K562 (cell line): Measurements from ENCODE around the gene B3GALT4. TPM values are rescaled to one million over a fixed set of nuclear protein-coding genes. Genes with fewer than 3 reads are reported as not detected.

ENCODE experiments used
- ARHGAP35 ChIP-seq: fragments of 450-650 bp; IDR thresholded peaks from 2 replicates; pipeline ENCODE4 v1.6.1; 2018; ENCODE audit not compliant: partially characterized antibody
- ARID1B ChIP-seq: fragments of 450-650 bp; IDR thresholded peaks from 2 replicates; pipeline ENCODE4 v1.6.1; 2016; ENCODE audit warnings: antibody characterized with exemption, mild to moderate bottlenecking, inconsistent platforms
- ETS2 ChIP-seq: IDR thresholded peaks from 2 replicates; pipeline ENCODE4 v1.6.1; 2016; ENCODE audit warnings: borderline replicate concordance, missing genetic modification characterization, mild to moderate bottlenecking, moderate library complexity, missing compliant biosample characterization; ENCODE audit not compliant: poor library complexity, severe bottlenecking
- HEY1 ChIP-seq: fragments of 250-450 bp; sonication (Bioruptor Pico); IDR thresholded peaks from 2 replicates; pipeline ENCODE4 v1.5.0; 2020; ENCODE audit warnings: mild to moderate bottlenecking, moderate library complexity, borderline replicate concordance
- HMGN3 ChIP-seq: IDR thresholded peaks from 2 replicates; pipeline ENCODE4 v1.6.1; 2011; ENCODE audit warnings: borderline replicate concordance, low read depth, mild to moderate bottlenecking, mixed read lengths, low read length; ENCODE audit not compliant: insufficient read length; ENCODE audit errors: extremely low read depth
- KDM4B ChIP-seq, 2 experiments: fragments of 450-650 bp in 1 of 2; sonication (generic) in 1 of 2; IDR thresholded peaks; 2 replicates each; pipeline ENCODE4 v1.6.1; 2016 to 2017; ENCODE audit warnings: borderline replicate concordance in 2 of 2, antibody characterized with exemption in 1 of 2, low read depth in 1 of 2, mild to moderate bottlenecking in 1 of 2
- KDM5B ChIP-seq: fragments of 200-600 bp; sonication (generic); IDR thresholded peaks from 2 replicates; pipeline ENCODE4 v1.6.1; 2012; ENCODE audit warnings: low read depth, mild to moderate bottlenecking, moderate library complexity, low read length, control low read depth, inconsistent platforms; ENCODE audit not compliant: insufficient replicate concordance
- MECOM ChIP-seq: fragments of 250-450 bp; sonication (Bioruptor Pico); IDR thresholded peaks from 2 replicates; pipeline ENCODE4 v1.8.0; 2022; ENCODE audit warnings: inconsistent platforms
- MEF2D ChIP-seq: conservative IDR thresholded peaks from 2 replicates; pipeline ENCODE4 v1.6.1; 2016; ENCODE audit warnings: low read depth, missing genetic modification characterization, missing compliant biosample characterization
- NR2F6 ChIP-seq: fragments of 450-650 bp; formaldehyde crosslinking; IDR thresholded peaks from 2 replicates; pipeline ENCODE4 v1.4.0; 2020; ENCODE audit warnings: mild to moderate bottlenecking
- PHF20 ChIP-seq: fragments of 450-650 bp; IDR thresholded peaks from 2 replicates; pipeline ENCODE4 v1.6.1; 2018; ENCODE audit not compliant: partially characterized antibody
- POU5F1 ChIP-seq: fragments of 150-350 bp; IDR thresholded peaks from 2 replicates; pipeline ENCODE4 v1.6.1; 2014; ENCODE audit warnings: borderline replicate concordance, low read length, low read depth, mild to moderate bottlenecking; ENCODE audit not compliant: partially characterized antibody
- RHOXF2B ChIP-seq: fragments of 250-450 bp; sonication (Bioruptor Pico); conservative IDR thresholded peaks from 2 replicates; pipeline ENCODE4 v1.5.1; 2021
- SMAD1 ChIP-seq: fragments of 150-350 bp; IDR thresholded peaks from 2 replicates; pipeline ENCODE4 v1.6.1; 2014; ENCODE audit warnings: low read length, low read depth; ENCODE audit not compliant: partially characterized antibody
- TARDBP ChIP-seq: fragments of 450-650 bp; IDR thresholded peaks from 2 replicates; pipeline ENCODE4 v1.6.1; 2016
- ZNF184 ChIP-seq: sonication (generic); formaldehyde crosslinking; IDR thresholded peaks from 2 replicates; pipeline ENCODE4 v1.5.0; 2020; ENCODE audit warnings: missing genetic modification reagents
- ZNF197 ChIP-seq: fragments of 200-800 bp; sonication (Bioruptor generic); IDR thresholded peaks from 2 replicates; pipeline ENCODE4 v1.6.1; 2016; ENCODE audit warnings: low read depth, missing genetic modification characterization, missing compliant biosample characterization
- ZNF384 ChIP-seq: IDR thresholded peaks from 2 replicates; pipeline ENCODE4 v1.6.1; 2012; ENCODE audit warnings: low read depth, low read length, improper control_type of control experiment
- ZNF408 ChIP-seq: fragments of 250-450 bp; sonication (Bioruptor Pico); IDR thresholded peaks from 2 replicates; pipeline ENCODE4 v1.4.0; 2020; ENCODE audit warnings: low read depth, mild to moderate bottlenecking, moderate library complexity
- ZNF431 ChIP-seq: sonication (generic); formaldehyde crosslinking; IDR thresholded peaks from 2 replicates; pipeline ENCODE4 v1.8.0; 2022; ENCODE audit warnings: mild to moderate bottlenecking, missing genetic modification reagents
- ZNF76 ChIP-seq: fragments of 250-450 bp; sonication (Bioruptor Pico); IDR thresholded peaks from 2 replicates; pipeline ENCODE4 v1.4.0; 2020; ENCODE audit warnings: mild to moderate bottlenecking, moderate library complexity, borderline replicate concordance
- polyA plus RNA-seq, 8 experiments: library from polyadenylated mRNA; depleted of rRNA in 4 of 8; stranded (reverse) in 5 of 8; unstranded in 3 of 8; fragments of >200 nt; fragmentation: Nextera tagmentation in 2 of 8; fragmentation: Illumina TruSeq in 1 of 8; extraction: Ambion mirVana in 2 of 8; extraction: Trizol in 1 of 8; gene quantifications; 2 replicates each; pipeline versions ENCODE4 v1.2.1 to v1.2.3, GENCODE V29; 2011 to 2014; ENCODE audit warnings: inconsistent platforms in 1 of 8, missing spikeins in 1 of 8
- total RNA-seq, 7 experiments: library from RNA; depleted of rRNA in 6 of 7; stranded (reverse); fragments of >200 nt in 6 of 7; fragmentation: Illumina TruSeq in 2 of 7; extraction: Trizol in 2 of 7; gene quantifications; 2 replicates each; pipeline versions ENCODE4 v1.2.1 to v1.2.3, GENCODE V29; 2011 to 2021; ENCODE audit warnings: low replicate concordance in 1 of 7
- TF ChIP-seq, protein P1 (sequence below): sonication (generic); formaldehyde crosslinking; IDR thresholded peaks from 2 replicates; pipeline ENCODE4 v1.8.1; 2022; ENCODE audit warnings: missing genetic modification reagents
- TF ChIP-seq, protein P2 (sequence below), 2 experiments: IDR thresholded peaks; 2 replicates each; pipeline ENCODE4 v1.6.1; 2011; ENCODE audit warnings: borderline replicate concordance in 1 of 2, control low read depth in 1 of 2, low read depth in 1 of 2, low read length in 1 of 2, mild to moderate bottlenecking in 1 of 2, mixed read lengths in 1 of 2, moderate library complexity in 1 of 2; ENCODE audit not compliant: insufficient read depth in 1 of 2, insufficient read length in 1 of 2, poor library complexity in 1 of 2, severe bottlenecking in 1 of 2; ENCODE audit errors: extremely low read depth in 1 of 2
- TF ChIP-seq, protein P3 (sequence below): fragments of 450-650 bp; IDR thresholded peaks from 2 replicates; pipeline ENCODE4 v1.6.1; 2016; ENCODE audit warnings: low read depth, mild to moderate bottlenecking, moderate library complexity

B3GALT4 gene
- total and polyA plus RNA-seq, 9 of the 15 experiments (the other 6 are each of a cell fraction or from before 2014, with no cell fraction given): 0.11 to 1.3 (median 0.53) TPM; not detected in 1

DNA sequence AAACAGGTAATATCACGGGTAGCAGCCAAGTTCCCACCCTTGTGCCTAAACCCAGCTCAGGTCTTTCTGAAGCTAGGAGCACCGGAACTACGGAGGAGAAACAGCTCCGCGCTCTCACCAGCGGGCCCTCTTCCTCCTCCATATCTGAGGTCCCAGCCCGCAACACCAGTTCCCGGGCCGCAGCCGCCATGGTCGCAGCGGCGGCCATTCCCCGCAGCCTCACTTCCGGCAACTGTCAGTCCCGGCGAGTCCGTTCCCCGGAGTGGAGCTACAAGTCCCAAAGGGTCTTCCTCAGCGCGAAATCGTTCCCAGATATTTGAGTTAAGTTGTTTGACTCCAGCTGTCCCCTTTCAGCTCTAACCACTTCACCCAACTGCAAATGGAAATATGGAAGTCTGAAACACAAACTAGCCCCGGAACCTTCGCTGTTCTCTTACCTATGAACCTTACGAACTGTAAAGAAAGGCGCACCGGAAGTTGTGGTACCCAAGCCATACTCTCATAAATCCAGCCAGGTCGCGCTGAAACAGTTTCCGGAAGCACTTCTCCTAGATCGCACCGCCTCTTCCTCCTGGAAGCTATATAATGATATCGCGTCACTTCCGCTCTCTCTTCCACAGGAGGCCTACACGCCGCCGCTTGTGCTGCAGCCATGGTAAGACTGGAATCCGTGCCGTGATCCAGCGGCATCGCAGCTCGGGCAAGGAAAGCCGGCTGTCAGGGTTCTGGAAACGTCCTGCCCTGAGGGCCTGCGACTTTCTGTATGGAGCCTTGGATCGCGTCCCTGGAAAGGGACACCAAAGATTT lies 5.3 kb upstream of the B3GALT4 start, which contains the start of the genes RPS18 and VPS52 (continued):
- peak; percentile 100 for TF ChIP-seq KDM5B
- TF ChIP-seq NR2F6 (CRISPR knock-in tag): peak; percentile 85; the same call in 1 of the 2 replicates
- no peak for TF ChIP-seq ARHGAP35
- peak in 1 of 2 experiments; percentile 89; a peak in 2 of 4 replicates for TF ChIP-seq KDM4B (IDR thresholded peaks at IDR 0.05; ENCODE audit: borderline replicate concordance in 2 of 2, low read depth in 1 of 2)
- peak; percentile 96 for TF ChIP-seq SMAD1
- TF ChIP-seq MECOM (CRISPR knock-in tag): peak; percentile 71
- TF ChIP-seq RHOXF2B (CRISPR knock-in tag): no peak
- TF ChIP-seq, protein P1, sequence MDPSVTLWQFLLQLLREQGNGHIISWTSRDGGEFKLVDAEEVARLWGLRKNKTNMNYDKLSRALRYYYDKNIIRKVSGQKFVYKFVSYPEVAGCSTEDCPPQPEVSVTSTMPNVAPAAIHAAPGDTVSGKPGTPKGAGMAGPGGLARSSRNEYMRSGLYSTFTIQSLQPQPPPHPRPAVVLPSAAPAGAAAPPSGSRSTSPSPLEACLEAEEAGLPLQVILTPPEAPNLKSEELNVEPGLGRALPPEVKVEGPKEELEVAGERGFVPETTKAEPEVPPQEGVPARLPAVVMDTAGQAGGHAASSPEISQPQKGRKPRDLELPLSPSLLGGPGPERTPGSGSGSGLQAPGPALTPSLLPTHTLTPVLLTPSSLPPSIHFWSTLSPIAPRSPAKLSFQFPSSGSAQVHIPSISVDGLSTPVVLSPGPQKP (CRISPR knock-in tag): no peak
- TF ChIP-seq ZNF76: peak; percentile 55; the same call in 1 of the 2 replicates
- peak; percentile 81 for TF ChIP-seq TARDBP
- TF ChIP-seq, protein P2, sequence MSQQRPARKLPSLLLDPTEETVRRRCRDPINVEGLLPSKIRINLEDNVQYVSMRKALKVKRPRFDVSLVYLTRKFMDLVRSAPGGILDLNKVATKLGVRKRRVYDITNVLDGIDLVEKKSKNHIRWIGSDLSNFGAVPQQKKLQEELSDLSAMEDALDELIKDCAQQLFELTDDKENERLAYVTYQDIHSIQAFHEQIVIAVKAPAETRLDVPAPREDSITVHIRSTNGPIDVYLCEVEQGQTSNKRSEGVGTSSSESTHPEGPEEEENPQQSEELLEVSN (IDR thresholded peaks at IDR 0.05; ENCODE audit: borderline replicate concordance in 1 of 2, extremely low read depth in 1 of 2, insufficient read depth in 1 of 2, insufficient read length in 1 of 2, low read depth in 1 of 2, low read length in 1 of 2, poor library complexity in 1 of 2, severe bottlenecking in 1 of 2): peak in 1 of 2 experiments; percentile 23
- no peak for TF ChIP-seq ZNF184
- peak; percentile 14; the same call in 1 of the 2 replicates for TF ChIP-seq ARID1B
- TF ChIP-seq, protein P3, sequence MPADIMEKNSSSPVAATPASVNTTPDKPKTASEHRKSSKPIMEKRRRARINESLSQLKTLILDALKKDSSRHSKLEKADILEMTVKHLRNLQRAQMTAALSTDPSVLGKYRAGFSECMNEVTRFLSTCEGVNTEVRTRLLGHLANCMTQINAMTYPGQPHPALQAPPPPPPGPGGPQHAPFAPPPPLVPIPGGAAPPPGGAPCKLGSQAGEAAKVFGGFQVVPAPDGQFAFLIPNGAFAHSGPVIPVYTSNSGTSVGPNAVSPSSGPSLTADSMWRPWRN: no peak
- TF ChIP-seq HEY1 (CRISPR knock-in tag): peak; percentile 13; the same call in 1 of the 2 replicates
- 0 out of 2 replicates have a peak, but pooled peaks have one; percentile 12 for TF ChIP-seq ZNF431 (CRISPR knock-in tag)
- peak; percentile 60 for TF ChIP-seq HMGN3
- no peak; the same call in 1 of the 2 replicates for TF ChIP-seq MEF2D
- 0 out of 2 replicates have a peak, but pooled peaks have one; percentile 38 for TF ChIP-seq ZNF408 (CRISPR knock-in tag)
- peak; percentile 89 for TF ChIP-seq ZNF197 (CRISPR knock-in tag)
- peak; percentile 92 for TF ChIP-seq PHF20
- TF ChIP-seq ETS2: no peak
- peak; percentile 5 for TF ChIP-seq POU5F1
- no peak for TF ChIP-seq ZNF384
